GM10248 (cell line): ENCODE results near the gene SCFD2.

ENCODE experiments used
- CTCF ChIA-PET: fragments of 300-600 bp; sonication (Branson Sonifier 250); formaldehyde crosslinking; extraction: SDS; loops from one replicate; lab custom pipeline; 2021; ENCODE audit warnings: antibody characterized with exemption; lab: Yijun Ruan, JAX
- POLR2A ChIA-PET: fragments of 350-650 bp; sonication (Branson Sonifier 250); formaldehyde crosslinking; extraction: SDS; loops from one replicate; lab custom pipeline; 2020; ENCODE audit warnings: antibody characterized with exemption; lab: Yijun Ruan, JAX
- DNase-seq: peaks from one replicate; pipeline ENCODE4 v3.0.0; 2012; ENCODE audit errors: extremely low spot score
- TF ChIP-seq, protein P1 (sequence below): IDR thresholded peaks from 2 replicates; pipeline ENCODE4 v1.5.1; 2012; ENCODE audit warnings: mild to moderate bottlenecking, low read depth; ENCODE audit errors: extremely low read depth, missing control alignments, control extremely low read depth

Gene SCFD2

DNA sequence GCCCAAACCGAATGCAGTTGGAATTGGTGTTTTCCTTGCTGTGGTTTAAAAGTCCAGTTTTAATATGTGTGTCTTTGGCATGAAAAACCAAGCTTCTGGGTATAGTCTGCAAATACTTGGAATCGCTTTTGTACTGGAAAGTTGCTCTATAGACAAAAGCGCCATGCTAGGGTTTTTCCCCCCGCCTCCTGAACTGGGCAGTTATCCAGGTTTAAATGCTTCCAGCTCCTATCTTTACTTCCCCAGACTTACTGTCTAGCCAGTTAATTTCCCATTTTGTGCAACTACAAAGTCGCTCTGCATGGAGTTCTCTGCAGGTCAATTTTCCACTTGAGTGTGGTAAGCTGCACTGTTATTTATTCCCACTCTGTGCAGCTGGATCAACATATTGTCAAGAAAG lies 501.1 kb downstream of the SCFD2 start:
- DNase-seq = no peak
- POLR2A ChIA-PET = no interaction called here
- CTCF ChIA-PET = interaction anchor here (1.7 to 2.0 kb wide), 3 partner anchors 36 to 50 kb away, joined by 4 to 5 read pairs (median 4); no protein-coding TSS in a partner anchor
- TF ChIP-seq, protein P1, sequence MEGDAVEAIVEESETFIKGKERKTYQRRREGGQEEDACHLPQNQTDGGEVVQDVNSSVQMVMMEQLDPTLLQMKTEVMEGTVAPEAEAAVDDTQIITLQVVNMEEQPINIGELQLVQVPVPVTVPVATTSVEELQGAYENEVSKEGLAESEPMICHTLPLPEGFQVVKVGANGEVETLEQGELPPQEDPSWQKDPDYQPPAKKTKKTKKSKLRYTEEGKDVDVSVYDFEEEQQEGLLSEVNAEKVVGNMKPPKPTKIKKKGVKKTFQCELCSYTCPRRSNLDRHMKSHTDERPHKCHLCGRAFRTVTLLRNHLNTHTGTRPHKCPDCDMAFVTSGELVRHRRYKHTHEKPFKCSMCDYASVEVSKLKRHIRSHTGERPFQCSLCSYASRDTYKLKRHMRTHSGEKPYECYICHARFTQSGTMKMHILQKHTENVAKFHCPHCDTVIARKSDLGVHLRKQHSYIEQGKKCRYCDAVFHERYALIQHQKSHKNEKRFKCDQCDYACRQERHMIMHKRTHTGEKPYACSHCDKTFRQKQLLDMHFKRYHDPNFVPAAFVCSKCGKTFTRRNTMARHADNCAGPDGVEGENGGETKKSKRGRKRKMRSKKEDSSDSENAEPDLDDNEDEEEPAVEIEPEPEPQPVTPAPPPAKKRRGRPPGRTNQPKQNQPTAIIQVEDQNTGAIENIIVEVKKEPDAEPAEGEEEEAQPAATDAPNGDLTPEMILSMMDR = no peak

- POLR2A ChIA-PET = no interaction called here
- CTCF ChIA-PET = interaction anchor here (1.3 to 1.6 kb wide), 3 partner anchors 16 to 48 kb away, joined by 4 read pairs; no protein-coding TSS in a partner anchor
- DNase-seq = no peak
- TF ChIP-seq, protein P1 = no peak
These were observed 502.5 kb downstream of the SCFD2 start for GRCh38 chr4:52863324-52863723.

- TF ChIP-seq, protein P1 = no peak
- ChIA-PET CTCF (interaction anchor here (1.6 kb wide), 1 partner anchor 49 kb away, joined by 4 read pairs; no protein-coding TSS in a partner anchor), POLR2A (no interaction called here)
- no peak for DNase-seq
These were observed 503.2 kb downstream of the SCFD2 start for GRCh38 chr4:52862639-52863161.

DNA sequence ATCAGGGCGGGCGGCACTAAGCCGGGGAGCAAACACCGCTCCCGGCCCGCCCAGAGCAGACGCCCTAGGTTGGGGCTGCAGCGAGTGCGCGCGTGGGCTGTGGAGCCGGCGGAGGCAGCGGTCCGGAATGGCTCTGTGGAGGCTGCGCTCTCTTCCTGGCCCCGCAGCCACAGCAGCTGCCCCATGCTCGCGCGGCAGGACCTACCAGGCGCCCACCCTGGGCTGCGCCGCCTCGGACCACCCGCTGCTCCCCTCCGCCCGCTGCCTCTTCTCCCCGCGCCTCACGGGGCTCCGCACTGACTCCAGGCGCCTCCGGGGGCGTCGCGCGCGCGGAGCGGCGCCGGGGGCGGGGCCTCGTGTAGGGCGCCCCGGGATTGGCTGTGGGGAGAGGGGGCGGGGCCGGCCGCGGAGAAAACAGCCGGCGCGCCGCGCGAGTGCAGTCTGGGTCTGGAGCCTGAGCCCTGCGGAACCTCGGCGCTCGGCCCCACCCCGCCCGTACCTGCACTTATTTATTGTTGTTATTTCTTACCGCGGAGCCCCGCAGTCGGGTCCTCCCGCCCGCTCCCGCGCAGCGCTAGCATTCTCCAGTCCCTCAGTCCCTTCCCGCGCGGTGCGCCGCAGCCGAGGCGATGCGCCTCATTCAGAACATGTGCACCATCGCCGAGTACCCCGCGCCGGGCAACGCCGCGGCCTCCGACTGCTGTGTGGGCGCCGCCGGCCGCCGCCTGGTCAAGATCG lies 503.8 kb downstream of the SCFD2 start, which contains the start of gene RASL11B:
RASL11B (plus strand) TSS at position 439 of the 738 bp plus-strand sequence; CDS start at position 630, 191 bp downstream.
- ChIA-PET CTCF (interaction anchor here (1.0 to 1.6 kb wide), 2 partner anchors 50 kb away, joined by 4 read pairs; no protein-coding TSS in a partner anchor), POLR2A (no interaction called here)
- peak; percentile 95 for DNase-seq
- TF ChIP-seq, protein P1 = no peak

DNA sequence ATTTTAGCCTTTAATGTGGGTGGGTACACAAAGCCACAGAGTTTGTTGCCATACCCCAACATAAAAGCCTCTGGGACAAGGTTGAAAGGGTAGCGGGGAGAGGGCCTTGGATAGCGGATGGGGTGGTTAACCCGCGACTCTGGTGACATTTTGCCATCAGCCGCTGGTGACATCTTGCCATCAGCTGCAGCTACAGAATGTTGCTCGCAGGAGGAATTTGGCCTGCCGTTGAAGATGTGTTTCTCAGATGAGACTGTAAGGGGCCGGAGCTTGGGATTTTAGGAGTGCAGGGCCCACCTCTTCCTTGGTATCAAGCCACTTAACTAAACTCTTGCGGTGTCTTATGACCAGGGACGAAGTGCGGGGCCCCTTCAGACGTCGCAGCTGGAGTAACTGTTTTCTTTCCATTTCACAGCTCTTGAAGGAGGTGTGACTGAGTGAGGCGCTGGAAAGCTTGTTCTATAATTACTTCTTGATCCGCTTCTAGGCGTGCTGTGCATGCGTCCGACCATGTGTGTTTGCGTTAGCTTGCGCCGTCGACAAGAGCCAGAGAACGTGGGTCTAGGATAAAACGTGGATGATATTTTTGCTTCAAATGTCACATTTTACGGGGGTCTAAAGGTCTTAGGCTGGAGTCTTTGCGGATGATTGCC lies 504.6 kb downstream of the SCFD2 start:
- CTCF ChIA-PET = interaction anchor here (1.0 kb wide), 1 partner anchor 50 kb away, joined by 4 read pairs; no protein-coding TSS in a partner anchor
- DNase-seq = no peak
- POLR2A ChIA-PET = no interaction called here
- TF ChIP-seq, protein P1 = no peak

GRCh38 chr4:52860361-52860760 lies 505.5 kb downstream of the SCFD2 start:
- ChIA-PET POLR2A (no interaction called here), CTCF (no interaction called here)
- no peak for DNase-seq
- TF ChIP-seq, protein P1 = no peak
